Cerebellar cortex (tissue), 1 donor: ENCODE measurements around the gene SIAH2.

Source experiments
- DNase-seq: peaks from one replicate; pipeline ENCODE4 v3.0.0-alpha.2; 2015; ENCODE audit warnings: low spot score

SIAH2 gene

GRCh38 chr3:150733936-150734794 lies 28.8 kb downstream of the SIAH2 start:
- no peak for DNase-seq

- no peak for DNase-seq
Measured at GRCh38 chr3:150733373-150733935, 29.5 kb downstream of the SIAH2 start.

GRCh38 chr3:150729682-150730360 lies 33.1 kb downstream of the SIAH2 start:
- no peak for DNase-seq

DNA sequence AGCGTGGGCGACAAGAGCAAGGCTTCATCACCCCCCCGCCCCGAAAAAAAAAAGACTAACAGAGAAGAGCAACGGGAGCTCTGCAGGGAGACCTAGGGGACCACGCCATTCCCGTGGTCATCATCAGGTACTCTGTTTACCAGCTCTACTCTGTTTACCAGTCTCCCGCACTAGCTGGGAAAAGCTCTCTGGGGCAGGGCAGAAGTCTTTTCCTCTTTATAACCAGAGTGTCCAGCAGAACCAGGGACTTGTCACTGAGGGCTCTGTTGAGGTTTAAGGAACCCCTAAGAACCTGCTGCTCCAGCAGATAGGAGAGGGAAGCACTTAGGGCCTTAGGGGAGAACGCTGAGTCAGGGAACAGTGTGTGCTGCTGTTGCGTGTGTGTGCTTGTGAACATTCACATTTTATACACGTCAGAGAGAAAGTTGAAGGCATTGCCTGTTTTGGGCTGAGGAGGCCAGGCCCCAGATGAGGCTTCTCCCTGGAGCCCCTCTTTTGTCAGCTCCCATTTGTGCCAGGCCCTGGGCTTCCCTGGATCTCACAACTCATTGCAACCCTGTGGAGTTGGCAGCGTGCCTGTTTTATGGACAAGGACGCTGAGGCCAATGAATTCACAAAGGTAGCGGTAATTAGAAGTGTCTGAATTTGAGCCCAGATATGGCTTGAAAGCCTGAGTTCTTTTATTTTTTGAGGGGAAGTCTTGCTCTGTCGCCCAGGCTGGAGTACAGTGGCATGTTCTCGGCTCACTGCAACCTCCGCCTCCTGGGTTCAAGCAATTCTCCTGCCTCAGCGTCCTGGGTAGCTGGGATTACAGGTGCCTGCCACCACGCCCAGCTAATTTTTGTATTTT lies 35.1 kb downstream of the SIAH2 start:
- DNase-seq, result no peak

DNA sequence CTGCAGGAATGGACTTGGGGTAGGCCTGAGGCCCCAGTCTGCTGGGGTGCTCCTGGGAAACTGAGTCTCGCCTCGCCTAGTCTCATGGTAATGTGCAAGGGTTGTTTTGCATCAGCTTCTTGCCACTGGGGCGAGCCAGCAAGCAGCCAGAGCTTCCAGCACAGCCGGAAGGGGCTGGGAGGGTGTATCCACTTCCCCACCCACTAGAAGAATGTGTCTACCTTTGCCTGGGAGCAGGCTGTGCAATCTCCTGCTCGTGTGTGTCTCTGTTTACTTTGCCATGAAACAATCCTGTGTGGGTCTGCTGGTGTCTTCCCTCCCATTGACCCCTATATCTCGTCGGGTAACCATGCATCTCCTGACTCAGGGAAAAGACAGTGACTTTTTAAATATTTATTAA lies 37.4 kb downstream of the SIAH2 start:
- no peak for DNase-seq

- DNase-seq, result no peak
Measured at GRCh38 chr3:150723946-150724345, 39.0 kb downstream of the SIAH2 start.

DNA sequence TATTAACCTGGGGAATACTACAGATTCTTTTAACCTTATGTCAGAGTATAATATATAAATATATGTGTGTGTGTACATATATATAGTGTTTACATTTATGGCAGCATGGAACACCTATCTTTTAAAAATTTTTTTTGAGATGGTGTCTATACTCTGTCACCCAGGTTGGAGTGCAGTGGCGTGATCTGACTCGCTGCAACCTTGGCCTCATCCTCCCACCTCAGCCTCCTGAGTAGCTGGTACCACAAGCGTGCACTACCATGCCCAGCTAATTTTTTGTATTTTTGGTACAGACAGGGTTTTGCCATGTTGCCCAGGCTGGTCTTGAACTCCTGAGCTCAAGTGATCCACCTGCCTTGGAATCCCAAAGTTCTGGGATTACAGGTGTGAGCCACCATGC lies 40.7 kb downstream of the SIAH2 start:
- no peak for DNase-seq

GRCh38 chr3:150721285-150722130 lies 41.5 kb downstream of the SIAH2 start:
- DNase-seq, result peak; percentile 81

DNA sequence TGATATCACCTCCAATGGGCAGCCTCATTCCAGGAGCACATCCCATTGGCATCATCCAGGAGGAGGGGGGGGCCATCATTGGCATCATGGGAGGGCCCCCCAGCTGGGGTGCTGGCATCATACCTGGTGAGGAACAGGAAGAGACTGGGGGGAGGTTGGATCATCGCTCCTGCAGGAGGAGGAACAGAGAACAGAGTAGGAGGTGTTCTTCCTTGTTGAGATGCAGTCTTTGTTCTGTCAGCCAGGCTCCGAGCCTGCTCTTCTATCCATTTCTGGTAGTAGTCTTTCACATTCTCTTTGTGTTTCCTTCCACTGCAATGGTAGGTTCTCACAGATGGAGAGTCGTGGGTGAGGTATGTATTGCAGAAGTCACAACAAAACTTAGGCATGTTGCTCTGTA lies 42.5 kb downstream of the SIAH2 start:
- no peak for DNase-seq

DNA sequence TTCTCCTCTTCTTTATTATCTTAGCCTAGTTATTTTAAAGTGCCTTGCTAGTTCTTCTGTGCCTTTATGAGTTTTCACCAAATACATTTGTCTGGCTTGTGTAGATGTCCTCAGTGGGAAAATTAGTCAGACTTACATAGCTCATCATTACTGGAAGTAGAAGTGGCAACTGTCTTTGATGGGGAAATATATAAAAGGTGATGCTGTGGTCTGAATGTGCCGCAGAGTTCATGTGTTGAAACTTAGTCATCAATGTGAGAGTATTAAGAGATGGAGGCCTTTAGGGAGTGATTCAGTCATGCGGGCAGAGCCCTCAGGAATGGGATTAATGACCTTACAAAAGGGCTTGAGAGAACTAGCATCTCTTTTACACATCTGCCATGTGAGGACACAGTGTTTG lies 52.9 kb downstream of the SIAH2 start:
- DNase-seq, result no peak

DNA sequence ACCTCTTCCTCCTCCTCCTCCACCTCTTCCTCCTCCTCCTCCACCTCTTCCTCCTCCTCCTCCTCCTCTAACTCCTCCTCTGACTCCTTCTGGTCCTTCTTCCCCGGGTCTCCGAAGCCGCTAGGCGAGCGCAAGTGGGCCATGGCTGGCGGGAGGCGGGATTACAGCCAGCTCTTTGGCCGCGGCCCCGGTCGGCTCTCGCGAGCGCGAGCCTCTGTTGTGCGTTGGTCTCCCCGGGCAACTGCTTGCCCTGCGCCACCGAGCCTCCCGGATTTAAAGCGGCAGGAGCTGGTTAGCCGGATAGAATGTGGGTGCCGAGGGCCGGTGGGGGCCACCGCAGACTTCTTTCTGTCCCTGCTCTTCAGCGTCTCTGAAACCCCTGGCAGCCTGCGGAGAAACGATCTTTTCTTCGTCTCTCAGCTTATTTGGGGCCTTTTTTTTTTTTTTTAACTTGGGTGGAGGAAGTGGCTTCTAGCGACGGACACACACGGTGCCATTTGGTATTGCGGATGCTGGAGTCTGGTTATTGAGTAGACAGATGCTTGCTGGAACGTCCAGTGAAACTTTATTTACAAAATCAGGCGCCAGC lies 59.1 kb downstream of the SIAH2 start, which contains the start of gene ERICH6:
TSS of gene ERICH6 (minus strand) at position 165 of the 589 bp plus-strand sequence. CDS start at position 143, 22 bp downstream.
- DNase-seq, result peak; percentile 85

DNA sequence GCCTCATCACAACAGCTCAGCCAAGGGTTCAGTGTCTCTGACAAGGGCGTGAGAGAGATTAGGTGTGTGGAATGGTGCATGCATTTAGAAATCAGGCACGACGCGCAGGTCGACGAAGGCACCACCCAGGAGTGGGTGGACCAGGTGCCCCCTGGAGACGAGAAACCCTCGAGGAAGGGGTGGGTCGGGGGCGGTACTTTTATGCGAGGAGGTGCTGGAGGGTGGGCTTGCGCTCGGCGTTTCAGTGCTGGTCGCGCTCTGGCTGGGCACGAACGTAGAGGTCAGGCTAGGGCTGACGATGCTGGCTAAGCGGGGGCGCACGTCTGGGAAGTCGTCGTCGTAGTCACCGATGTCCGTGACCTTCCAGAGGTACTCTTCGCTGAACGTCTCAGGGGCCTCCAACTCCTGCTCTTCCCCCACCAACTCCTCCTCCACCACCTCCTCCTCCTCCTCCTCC lies 59.6 kb downstream of the SIAH2 start:
- DNase-seq, result peak; percentile 25

- no peak for DNase-seq
Measured at GRCh38 chr3:150699068-150699639, 63.8 kb downstream of the SIAH2 start.

DNA sequence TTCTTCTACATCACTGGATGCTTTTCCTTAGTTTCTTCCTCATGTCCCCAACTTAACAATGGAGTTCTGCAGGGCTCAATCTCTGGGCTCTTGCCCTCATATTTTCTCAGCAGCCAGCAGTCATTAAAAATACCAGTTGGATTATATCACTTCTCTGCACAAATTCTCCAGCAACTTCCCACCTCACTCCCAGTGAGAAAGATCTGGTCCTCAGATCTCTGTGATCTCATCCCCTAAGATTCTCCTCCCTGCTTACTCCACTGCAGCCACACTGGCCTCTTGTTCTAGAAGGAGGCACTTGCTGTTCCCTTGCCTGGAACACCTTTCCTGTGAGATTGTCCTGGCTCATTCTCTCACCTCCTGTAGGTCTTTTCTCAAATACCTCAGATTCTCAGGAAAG lies 65.3 kb downstream of the SIAH2 start:
- DNase-seq, result no peak

DNA sequence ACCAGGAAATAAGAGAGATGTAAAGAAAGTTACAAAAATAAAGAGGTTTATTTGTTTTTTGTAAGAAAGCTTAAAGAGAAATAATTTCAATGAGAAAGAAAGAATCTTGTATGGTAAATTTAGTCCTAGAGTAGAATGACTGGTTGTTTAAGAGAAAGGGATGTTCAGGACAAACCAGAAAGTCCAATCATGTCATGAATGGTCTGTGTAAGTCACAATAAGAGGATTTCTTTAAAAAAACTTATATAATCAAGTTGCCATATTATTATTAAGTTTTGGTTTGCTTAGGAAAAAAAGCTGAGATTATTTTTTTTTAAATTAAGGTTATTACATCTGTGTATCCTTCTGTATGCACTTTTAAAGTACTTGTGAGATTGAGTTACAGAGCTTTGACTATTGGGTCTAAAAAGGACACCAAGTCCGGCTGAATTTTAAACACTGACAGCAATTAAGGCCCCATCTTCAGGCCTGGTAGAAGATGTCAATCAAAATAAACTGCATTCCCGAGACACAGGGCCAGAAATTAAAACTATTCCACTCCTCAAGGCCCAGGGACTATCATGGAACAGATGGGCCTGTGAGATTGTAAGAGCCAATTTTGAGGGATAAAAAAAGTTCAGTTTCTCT lies 71.4 kb downstream of the SIAH2 start:
- no peak for DNase-seq
